ENCODE data around the gene GPBP1. TPM values are rescaled to one million over a fixed set of nuclear protein-coding genes. Genes with fewer than 3 reads are reported as not detected.

The GPBP1 gene
- polyA plus RNA-seq, 3 donors, result 134 to 163 (median 161) TPM

- DNase-seq (ENCODE audit: extremely low read depth in 1 of 11, low read depth in 9 of 11, low spot score in 4 of 11), result no peak
These were observed 20.8 kb downstream of the GPBP1 start for GRCh38 chr5:57194653-57195052.

- DNase-seq (ENCODE audit: extremely low read depth in 1 of 11, low read depth in 9 of 11, low spot score in 4 of 11), result no peak
These were observed 21.2 kb downstream of the GPBP1 start for GRCh38 chr5:57195060-57195459.

DNA sequence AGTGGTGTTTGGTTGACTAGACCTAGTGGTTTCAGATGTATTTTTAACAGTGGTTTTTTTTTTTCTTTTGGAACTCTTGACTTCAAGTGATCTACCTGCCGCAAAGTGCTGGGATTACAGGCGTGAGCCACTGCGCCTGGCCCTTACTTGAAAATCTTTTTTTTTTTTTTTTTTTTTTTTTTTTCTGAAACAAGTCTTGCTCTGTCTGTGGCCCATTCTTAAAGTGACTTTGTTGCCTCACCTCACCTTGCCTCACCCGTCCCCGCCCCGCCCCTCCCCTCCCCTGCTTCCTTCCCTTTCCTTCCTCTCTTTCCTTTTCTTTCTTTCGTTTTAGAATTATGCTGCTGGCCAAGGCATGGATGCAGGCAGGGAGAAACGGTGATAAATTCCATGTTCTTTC is 26.0 kb downstream of the GPBP1 start:
- no peak for DNase-seq (ENCODE audit: extremely low read depth in 1 of 11, low read depth in 9 of 11, low spot score in 4 of 11)

- no peak for DNase-seq (ENCODE audit: extremely low read depth in 1 of 11, low read depth in 9 of 11, low spot score in 4 of 11)
These were observed 29.0 kb downstream of the GPBP1 start for GRCh38 chr5:57202811-57203210.

DNA sequence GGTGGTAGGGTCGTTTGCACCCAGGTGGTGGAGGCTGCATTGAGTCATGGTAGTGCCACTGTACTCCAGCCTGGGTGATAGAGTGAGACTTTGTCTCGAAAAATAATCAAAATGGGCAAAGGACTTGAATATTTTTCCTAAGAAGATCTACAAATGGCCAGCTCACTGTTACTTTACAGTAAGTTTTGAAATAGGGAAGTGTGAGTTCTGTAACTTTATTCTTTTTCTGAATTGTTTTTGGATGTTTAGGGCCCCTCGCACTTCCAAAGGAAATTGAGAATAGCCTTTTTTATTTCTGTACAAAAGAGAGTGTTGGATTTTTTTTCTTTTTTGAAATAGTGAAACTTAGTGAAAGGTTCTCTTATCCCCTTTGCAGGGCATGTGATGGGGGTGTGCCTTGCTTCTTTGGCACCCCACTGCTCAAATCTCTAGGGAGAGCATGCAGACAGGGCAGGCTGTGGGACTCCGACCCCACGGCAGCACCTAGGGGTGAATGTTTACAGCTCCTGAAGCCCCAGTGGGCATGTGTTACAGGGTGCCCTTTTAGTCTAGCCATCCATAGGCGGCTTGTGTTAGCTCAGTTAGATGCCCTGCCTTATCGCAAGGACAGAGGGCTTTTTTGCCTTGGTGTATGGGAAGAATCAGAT is 33.3 kb downstream of the GPBP1 start:
- DNase-seq (ENCODE audit: extremely low read depth in 1 of 11, low read depth in 9 of 11, low spot score in 4 of 11), result no peak

DNA sequence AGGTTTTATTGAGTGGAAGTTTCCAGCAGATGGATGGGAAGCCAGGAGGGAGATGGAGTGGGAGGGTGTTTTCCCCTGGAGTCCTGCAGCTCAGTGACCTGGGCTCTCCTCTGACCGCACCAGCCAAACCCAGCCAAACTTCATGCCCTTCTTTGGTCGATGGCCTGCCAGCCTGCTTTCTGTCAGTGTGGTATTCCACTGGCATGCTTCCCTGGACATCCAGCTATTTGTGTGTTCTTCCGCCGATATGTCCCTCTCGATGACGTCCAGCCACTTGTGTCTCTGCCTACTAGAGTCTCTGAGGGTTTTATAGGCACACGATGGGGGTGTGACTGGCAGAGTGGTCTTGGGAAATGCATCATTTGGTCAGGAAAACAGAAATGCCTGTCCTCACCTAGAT is 33.8 kb downstream of the GPBP1 start:
- no peak for DNase-seq (ENCODE audit: extremely low read depth in 1 of 11, low read depth in 9 of 11, low spot score in 4 of 11)

DNA sequence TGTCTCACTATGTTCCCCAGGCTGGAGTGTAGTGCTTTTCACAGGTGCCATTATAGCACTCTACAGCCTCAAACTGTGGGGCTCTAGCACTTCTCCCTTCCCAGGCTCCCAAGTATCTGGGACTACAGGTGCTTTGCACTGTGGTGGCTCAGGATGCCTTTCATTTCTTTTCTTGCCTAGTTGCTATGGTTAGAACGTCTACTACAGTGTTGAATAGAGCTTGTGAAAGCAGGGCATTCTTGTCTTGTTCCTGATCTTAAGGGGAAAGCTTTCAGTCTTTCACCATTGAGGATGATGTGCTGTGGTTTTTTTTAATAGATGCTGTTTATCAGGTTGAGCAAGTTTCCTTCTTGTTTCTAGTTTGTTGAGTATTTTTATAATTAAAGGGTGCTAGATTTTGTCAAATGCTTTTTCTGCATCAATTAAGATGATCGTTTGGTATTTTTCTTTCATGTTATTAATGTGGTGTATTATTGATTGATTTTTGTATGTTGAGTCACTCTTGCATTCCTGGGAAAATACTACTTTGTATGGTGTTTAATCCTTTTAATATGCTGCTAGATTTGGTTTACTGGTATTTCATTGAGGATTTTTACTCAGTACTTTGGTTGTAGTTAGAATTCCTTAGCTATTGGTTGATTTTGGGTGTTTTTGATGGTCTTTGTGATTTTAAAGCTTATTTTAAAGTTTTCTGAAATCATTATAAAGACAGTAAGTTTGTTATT is 35.6 kb downstream of the GPBP1 start:
- DNase-seq (ENCODE audit: extremely low read depth in 1 of 11, low read depth in 9 of 11, low spot score in 4 of 11), result no peak

DNA sequence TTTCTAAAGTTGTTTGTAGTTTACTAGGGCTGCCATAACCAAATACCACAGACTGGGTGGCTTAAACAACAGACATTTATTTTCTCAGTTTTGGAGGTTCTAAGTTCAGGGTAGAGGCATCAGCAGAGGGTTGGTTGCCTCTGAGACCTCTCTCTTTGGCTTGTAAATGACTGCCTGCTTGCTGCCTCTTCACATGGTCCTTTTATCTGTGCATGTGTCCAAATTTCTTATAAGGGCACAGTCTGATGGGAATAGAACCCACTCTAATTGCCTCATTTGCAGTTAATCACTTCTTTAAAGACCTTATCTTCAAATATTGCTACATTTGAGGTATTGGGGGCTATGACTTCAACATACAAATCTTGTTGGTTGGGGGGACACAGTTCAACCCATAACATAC is 36.8 kb downstream of the GPBP1 start:
- DNase-seq (ENCODE audit: extremely low read depth in 1 of 11, low read depth in 9 of 11, low spot score in 4 of 11), result no peak

- no peak for DNase-seq (ENCODE audit: extremely low read depth in 1 of 11, low read depth in 9 of 11, low spot score in 4 of 11)
These were observed 37.2 kb downstream of the GPBP1 start for GRCh38 chr5:57211039-57211438.

DNA sequence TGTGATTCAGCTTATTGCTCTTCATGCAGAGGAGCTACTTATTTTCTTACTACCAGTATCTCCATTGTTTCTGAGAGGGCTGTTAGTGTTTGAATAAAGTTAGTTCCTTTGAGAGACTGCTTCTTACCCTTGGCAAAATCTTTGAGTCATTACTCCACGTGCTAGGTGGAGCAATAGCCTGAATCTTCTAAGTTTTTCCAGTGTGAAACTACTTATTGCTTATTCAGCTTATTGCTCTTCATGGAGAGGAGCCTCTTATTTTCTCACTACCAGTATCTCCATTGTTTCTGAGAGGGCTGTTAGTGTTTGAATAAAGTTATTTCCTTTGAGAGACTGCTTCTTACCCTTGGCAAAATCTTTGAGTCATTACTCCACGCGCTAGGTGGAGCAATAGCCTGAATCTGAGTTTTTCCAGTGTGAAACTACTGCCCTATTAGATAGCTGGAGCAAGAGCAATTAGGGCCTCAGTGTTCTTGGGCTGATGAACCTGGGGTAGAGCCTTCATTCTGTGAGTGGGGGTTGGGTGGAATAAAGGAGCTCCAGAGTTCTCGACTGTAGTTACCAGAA is 41.9 kb downstream of the GPBP1 start:
- no peak for DNase-seq (ENCODE audit: extremely low read depth in 1 of 11, low read depth in 9 of 11, low spot score in 4 of 11)

GRCh38 chr5:57216714-57217113 is 42.9 kb downstream of the GPBP1 start:
- DNase-seq (ENCODE audit: extremely low read depth in 1 of 11, low read depth in 9 of 11, low spot score in 4 of 11), result no peak

DNA sequence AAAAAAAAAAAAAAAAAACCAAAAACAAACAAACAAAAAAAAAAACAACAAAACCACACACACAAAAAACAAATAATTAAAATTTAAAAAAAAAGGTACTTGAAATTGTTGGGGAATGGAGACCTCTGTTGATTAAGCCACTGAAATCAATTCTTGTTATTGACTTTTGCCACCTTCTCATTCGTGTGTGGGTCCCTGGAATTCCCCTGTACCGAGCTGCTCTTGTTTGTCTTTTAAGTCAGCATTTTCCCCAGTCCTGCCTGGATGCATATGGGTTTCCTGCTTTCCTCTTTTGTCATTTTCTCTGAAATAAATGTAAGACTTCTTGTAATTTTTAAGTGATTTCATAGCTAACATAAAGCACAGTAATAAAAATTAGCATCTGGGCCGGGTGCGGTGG is 45.5 kb downstream of the GPBP1 start:
- no peak for DNase-seq (ENCODE audit: extremely low read depth in 1 of 11, low read depth in 9 of 11, low spot score in 4 of 11)

- peak; percentile 32 to 76 (median 51) for DNase-seq (ENCODE audit: extremely low read depth in 1 of 11, low read depth in 9 of 11, low spot score in 4 of 11)
These were observed 47.2 kb downstream of the GPBP1 start for GRCh38 chr5:57221049-57221568.

DNA sequence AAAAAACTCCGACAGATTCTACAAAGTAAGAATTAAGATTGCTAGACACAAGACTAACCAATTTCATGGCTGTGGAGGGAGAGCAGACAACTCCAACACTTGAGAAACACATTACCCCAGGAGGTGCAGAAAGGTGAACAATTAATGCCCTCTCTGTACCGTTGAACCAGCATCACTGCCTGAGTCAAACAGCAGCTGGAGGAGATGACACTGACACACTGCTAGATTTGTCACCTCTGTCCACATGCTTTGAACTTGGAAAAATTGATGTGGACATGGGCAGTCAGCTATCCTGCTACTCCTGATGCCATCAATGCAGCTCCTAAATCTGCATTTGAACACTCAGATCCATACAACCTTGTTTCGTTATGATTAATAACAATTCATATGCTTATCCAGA is 51.7 kb downstream of the GPBP1 start:
- DNase-seq (ENCODE audit: extremely low read depth in 1 of 11, low read depth in 9 of 11, low spot score in 4 of 11), result peak in 1 of 11 donors; percentile 5

GRCh38 chr5:57229313-57229712 is 55.5 kb downstream of the GPBP1 start:
- no peak for DNase-seq (ENCODE audit: extremely low read depth in 1 of 11, low read depth in 9 of 11, low spot score in 4 of 11)

- DNase-seq (ENCODE audit: extremely low read depth in 1 of 11, low read depth in 9 of 11, low spot score in 4 of 11), result no peak
These were observed 57.7 kb downstream of the GPBP1 start for GRCh38 chr5:57231607-57232006.

- DNase-seq (ENCODE audit: extremely low read depth in 1 of 11, low read depth in 9 of 11, low spot score in 4 of 11), result no peak
These were observed 58.6 kb downstream of the GPBP1 start for GRCh38 chr5:57232293-57233033.

- no peak for DNase-seq (ENCODE audit: extremely low read depth in 1 of 11, low read depth in 9 of 11, low spot score in 4 of 11)
These were observed 69.7 kb downstream of the GPBP1 start for GRCh38 chr5:57243286-57244137.

DNA sequence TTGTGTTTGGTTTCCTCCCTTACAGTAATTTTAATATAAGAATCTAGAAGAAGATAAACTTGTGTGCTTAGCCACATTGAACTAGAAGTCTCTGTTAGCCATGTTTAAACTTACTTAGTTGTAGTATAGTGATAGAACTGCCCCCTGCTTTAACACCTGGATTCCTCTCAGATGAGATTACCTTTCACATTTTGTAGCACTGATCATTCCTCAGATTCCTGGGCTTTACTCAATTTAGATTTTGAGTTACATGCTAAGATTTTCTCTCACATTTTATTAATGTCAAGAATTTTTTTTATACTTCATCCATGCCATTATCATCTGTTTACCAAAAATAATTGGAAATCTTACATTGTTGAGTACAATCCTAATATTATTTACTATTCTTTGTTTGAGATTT is 70.5 kb downstream of the GPBP1 start:
- no peak for DNase-seq (ENCODE audit: extremely low read depth in 1 of 11, low read depth in 9 of 11, low spot score in 4 of 11)
